Stimulated activated CD4-positive, alpha-beta T cell treated with anti-CD3 and anti-CD28 coated beads, Interleukin-4, amount 100 ng/mL, for 48 hours (primary cell): Measurements from ENCODE around the gene C21orf91.

ENCODE experiments used
- DNase-seq, 2 donors: peaks; one replicate each; pipeline ENCODE4 v3.0.0-alpha.2; 2020; ENCODE audit warnings: low read depth in 2 of 2

C21orf91 gene

GRCh38 chr21:17819114-17819876 lies at the start of gene C21orf91:
C21orf91 (minus strand) TSS chr21:17819356; CDS start chr21:17818318, 1,038 bp downstream.
- peak; percentile 75 to 78 for DNase-seq

GRCh38 chr21:17866590-17866989 lies 47.4 kb upstream of the C21orf91 start:
- no peak for DNase-seq

- no peak for DNase-seq
These were observed 40.5 kb upstream of the C21orf91 start for GRCh38 chr21:17859661-17860060.

- DNase-seq = no peak
These were observed 39.6 kb upstream of the C21orf91 start for GRCh38 chr21:17858747-17859146.

GRCh38 chr21:17854745-17855144 lies 35.6 kb upstream of the C21orf91 start:
- DNase-seq = no peak

GRCh38 chr21:17853393-17854275 lies 34.5 kb upstream of the C21orf91 start:
- no peak for DNase-seq

- DNase-seq = no peak
These were observed 29.1 kb upstream of the C21orf91 start for GRCh38 chr21:17848228-17848627.

- DNase-seq = no peak
These were observed 21.9 kb upstream of the C21orf91 start for GRCh38 chr21:17841103-17841502.

- DNase-seq = no peak
These were observed 15.6 kb upstream of the C21orf91 start for GRCh38 chr21:17834639-17835354.

- no peak for DNase-seq
These were observed 10.3 kb upstream of the C21orf91 start for GRCh38 chr21:17829472-17829871.

GRCh38 chr21:17828223-17828622 lies 9.1 kb upstream of the C21orf91 start:
- DNase-seq = no peak

- no peak for DNase-seq
These were observed 4.7 kb upstream of the C21orf91 start for GRCh38 chr21:17823846-17824245.

- DNase-seq = no peak
These were observed 2.0 kb upstream of the C21orf91 start for GRCh38 chr21:17821121-17821520.

- no peak for DNase-seq
These were observed 697 bp upstream of the C21orf91 start for GRCh38 chr21:17819877-17820229.

GRCh38 chr21:17818186-17819113 lies 706 bp downstream of the C21orf91 start:
- DNase-seq = peak; percentile 27 to 30

- no peak for DNase-seq
These were observed 5.8 kb downstream of the C21orf91 start for GRCh38 chr21:17813353-17813752.

GRCh38 chr21:17805966-17806365 lies 13.2 kb downstream of the C21orf91 start:
- DNase-seq = no peak

- no peak for DNase-seq
These were observed 15.6 kb downstream of the C21orf91 start for GRCh38 chr21:17803536-17803935.

GRCh38 chr21:17802572-17802971 lies 16.6 kb downstream of the C21orf91 start:
- no peak for DNase-seq

- DNase-seq = no peak
These were observed 19.6 kb downstream of the C21orf91 start for GRCh38 chr21:17799414-17800164.
